Endodermal cell (in vitro differentiated cells): ENCODE results near the gene SIX6. TPM values are rescaled to one million over a fixed set of nuclear protein-coding genes. Genes with fewer than 3 reads are reported as not detected.

ENCODE experiments used
- DNase-seq: peaks from one replicate; pipeline ENCODE4 v3.0.0-alpha.2; 2017
- H3K27ac ChIP-seq: 2 replicates; pipeline ENCODE4 v1.5.1; 2013; ENCODE audit warnings: mild to moderate bottlenecking, low read depth, low read length, moderate library complexity
- H3K27me3 ChIP-seq: 2 replicates; pipeline ENCODE4 v1.6.1; 2013; ENCODE audit warnings: mild to moderate bottlenecking, low read length, moderate library complexity; ENCODE audit not compliant: insufficient read depth, control insufficient read depth, poor library complexity, severe bottlenecking
- H3K36me3 ChIP-seq: 2 replicates; pipeline ENCODE4 v1.7.0; 2013; ENCODE audit warnings: mild to moderate bottlenecking, low read length, moderate library complexity; ENCODE audit not compliant: control insufficient read depth, insufficient read depth
- H3K4me1 ChIP-seq: one replicate; pipeline ENCODE4 v1.7.0; 2013; ENCODE audit warnings: low read length; ENCODE audit not compliant: control insufficient read depth, insufficient read depth
- H3K4me3 ChIP-seq: 2 replicates; pipeline ENCODE4 v1.5.1; 2013; ENCODE audit warnings: mild to moderate bottlenecking, low read length, moderate library complexity
- H3K9ac ChIP-seq: 2 replicates; pipeline ENCODE4 v1.6.1; 2013; ENCODE audit warnings: mild to moderate bottlenecking, low read length, moderate library complexity; ENCODE audit not compliant: poor library complexity, severe bottlenecking; ENCODE audit errors: extremely low read depth
- H3K9me3 ChIP-seq: 2 replicates; pipeline ENCODE4 v1.6.1; 2013; ENCODE audit warnings: mild to moderate bottlenecking, low read length, moderate library complexity; ENCODE audit not compliant: control insufficient read depth
- H3K27ac Mint-ChIP-seq: 2 replicates; pipeline ENCODE4 v1.8.0; 2020; ENCODE audit warnings: mixed read lengths
- H3K27me3 Mint-ChIP-seq: 2 replicates; pipeline ENCODE4 v1.8.0; 2021; ENCODE audit warnings: mild to moderate bottlenecking, mixed read lengths; ENCODE audit not compliant: insufficient read depth
- H3K36me3 Mint-ChIP-seq: 2 replicates; pipeline ENCODE4 v1.8.0; 2020; ENCODE audit warnings: low read depth, mixed read lengths
- H3K4me1 Mint-ChIP-seq: 2 replicates; pipeline ENCODE4 v1.8.0; 2020; ENCODE audit warnings: mixed read lengths
- H3K4me3 Mint-ChIP-seq: 2 replicates; pipeline ENCODE4 v1.8.0; 2020; ENCODE audit warnings: mild to moderate bottlenecking, moderate library complexity, mixed read lengths
- H3K9me3 Mint-ChIP-seq: 2 replicates; pipeline ENCODE4 v1.8.0; 2020; ENCODE audit warnings: mild to moderate bottlenecking, mixed read lengths
- WGBS, 2 experiments: methylation state at CpG; one replicate each; pipeline versions ENCODE4 v1.1.5 to v1.1.7; 2013; ENCODE audit warnings: missing lambda C conversion rate in 2 of 2, mixed read lengths in 1 of 2; ENCODE audit not compliant: insufficient coverage in 1 of 2, insufficient read length in 1 of 2; 5-methylcytosine and 5-hydroxymethylcytosine counted together
- total RNA-seq, 2 donors: library from RNA; stranded (reverse); fragmentation: NEBNext Ultra II Directional in 1 of 2; extraction: Animal tissue kit (Norgen Biotek cat#: 25700) in 1 of 2; gene quantifications; 2 replicates in 1 of 2; 3 replicates in 1 of 2; pipeline ENCODE4 v1.2.1, GENCODE V29; 2021
- TF ChIP-seq, protein P1 (sequence below): fragments of 200-600 bp; sonication (generic); conservative IDR thresholded peaks from 2 replicates; pipeline ENCODE4 v1.5.0; 2021; ENCODE audit warnings: antibody characterized with exemption, mild to moderate bottlenecking

SIX6 gene
- total RNA-seq, 2 donors from 2014 or later: not detected

DNA sequence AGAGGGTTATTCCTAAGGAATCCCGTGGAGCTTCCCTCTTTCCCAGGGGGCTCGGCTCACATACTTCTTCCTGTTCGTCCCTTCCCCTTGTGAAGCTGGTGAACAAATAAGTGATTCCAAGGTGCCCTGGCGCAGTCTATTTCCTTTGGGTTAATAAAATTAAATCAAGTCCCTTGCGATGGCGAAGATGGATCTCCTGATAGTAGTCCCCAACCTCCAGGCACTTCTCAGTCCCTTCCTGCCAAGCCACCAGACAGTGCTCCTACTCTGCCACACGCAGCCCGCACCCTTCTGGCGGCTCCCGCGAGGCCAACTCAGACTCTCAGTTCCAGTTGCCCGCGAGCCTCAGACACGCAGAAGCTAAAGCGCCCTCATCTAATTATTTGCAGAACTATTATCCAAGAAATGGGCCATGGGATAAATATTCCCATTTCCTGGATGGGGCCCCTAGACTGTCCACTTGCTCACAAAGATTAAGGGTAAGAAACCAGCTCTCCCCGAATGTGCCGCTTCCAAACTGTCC, 2.4 kb upstream of the SIX6 start:
- Mint-ChIP-seq H3K4me3 (peak overlapping the region; percentile 33), H3K27ac (no peak overlapping the region), H3K36me3 (no peaks in the 10 kb centered on the region), H3K4me1 (peaks cover 25% of the 10 kb centered on the region), H3K9me3 (no peaks in the 10 kb centered on the region), H3K27me3 (peaks cover 100% of the 10 kb centered on the region)
- Histone ChIP-seq H3K27me3 (peaks cover 98% of the 10 kb centered on the region), H3K9ac (no peak overlapping the region), H3K9me3 (no peaks in the 10 kb centered on the region), H3K36me3 (no peaks in the 10 kb centered on the region), H3K27ac (no peak overlapping the region), H3K4me1 (peaks cover 9% of the 10 kb centered on the region), H3K4me3 (peak overlapping the region; percentile 59)
- peak; percentile 74 for DNase-seq
- TF ChIP-seq, protein P1, sequence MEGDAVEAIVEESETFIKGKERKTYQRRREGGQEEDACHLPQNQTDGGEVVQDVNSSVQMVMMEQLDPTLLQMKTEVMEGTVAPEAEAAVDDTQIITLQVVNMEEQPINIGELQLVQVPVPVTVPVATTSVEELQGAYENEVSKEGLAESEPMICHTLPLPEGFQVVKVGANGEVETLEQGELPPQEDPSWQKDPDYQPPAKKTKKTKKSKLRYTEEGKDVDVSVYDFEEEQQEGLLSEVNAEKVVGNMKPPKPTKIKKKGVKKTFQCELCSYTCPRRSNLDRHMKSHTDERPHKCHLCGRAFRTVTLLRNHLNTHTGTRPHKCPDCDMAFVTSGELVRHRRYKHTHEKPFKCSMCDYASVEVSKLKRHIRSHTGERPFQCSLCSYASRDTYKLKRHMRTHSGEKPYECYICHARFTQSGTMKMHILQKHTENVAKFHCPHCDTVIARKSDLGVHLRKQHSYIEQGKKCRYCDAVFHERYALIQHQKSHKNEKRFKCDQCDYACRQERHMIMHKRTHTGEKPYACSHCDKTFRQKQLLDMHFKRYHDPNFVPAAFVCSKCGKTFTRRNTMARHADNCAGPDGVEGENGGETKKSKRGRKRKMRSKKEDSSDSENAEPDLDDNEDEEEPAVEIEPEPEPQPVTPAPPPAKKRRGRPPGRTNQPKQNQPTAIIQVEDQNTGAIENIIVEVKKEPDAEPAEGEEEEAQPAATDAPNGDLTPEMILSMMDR: no peak
- WGBS, 2 experiments: 2 to 5% methylated on average over 16 to 17 of the region's 17 CpGs

DNA sequence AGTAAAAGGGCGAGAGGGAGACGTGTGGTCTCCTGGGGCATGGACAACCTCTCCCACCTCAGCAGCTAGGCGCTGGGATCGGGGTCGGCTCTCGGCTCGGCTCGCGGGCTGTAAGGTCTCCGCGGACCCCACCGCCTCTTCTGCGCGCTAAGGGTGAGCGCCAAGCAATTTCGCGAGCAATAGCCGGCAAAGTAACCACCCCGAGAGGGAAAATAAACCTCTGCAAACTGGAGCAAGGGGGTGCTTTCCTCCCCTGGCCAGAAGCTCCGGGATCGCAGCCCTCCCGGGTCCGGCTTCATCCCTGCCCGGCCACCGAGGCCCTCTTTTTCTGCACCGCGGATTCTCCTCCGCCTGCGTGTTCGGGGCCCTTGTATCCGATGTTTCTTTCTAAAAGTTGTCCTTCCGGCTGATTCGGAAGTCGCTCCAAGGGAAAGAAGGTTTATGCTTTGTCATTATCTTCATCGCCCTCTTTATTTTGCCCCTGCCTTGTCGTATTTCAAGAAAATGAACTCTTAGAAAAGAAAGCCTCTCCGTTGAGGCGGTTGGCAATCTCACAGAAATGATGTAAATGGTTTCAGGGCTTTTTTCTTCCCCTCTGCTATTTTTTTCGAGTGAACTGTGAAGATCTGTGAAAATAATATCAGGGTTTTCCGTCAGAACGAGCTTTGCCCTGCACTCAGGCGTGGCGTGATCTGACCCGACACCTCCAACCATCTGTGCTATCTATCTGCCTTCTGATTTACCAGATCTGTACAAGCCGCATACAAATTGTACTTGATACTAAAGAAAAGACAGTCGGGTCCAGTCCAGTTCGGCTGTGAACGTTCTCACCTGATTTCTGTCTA, 1.7 kb upstream of the SIX6 start:
- WGBS, 2 experiments: 4 to 6% methylated on average over 31 to 48 of the region's 48 CpGs
- Histone ChIP-seq H3K4me1 (peaks cover 9% of the 10 kb centered on the region), H3K9me3 (no peaks in the 10 kb centered on the region), H3K9ac (no peak overlapping the region), H3K27me3 (peaks cover 100% of the 10 kb centered on the region), H3K4me3 (peak overlapping the region; percentile 59), H3K27ac (no peak overlapping the region), H3K36me3 (no peaks in the 10 kb centered on the region)
- no peaks in the 10 kb centered on the region for H3K9me3 Mint-ChIP-seq
- TF ChIP-seq, protein P1: no peak
- DNase-seq: peak; percentile 65
- peak overlapping the region; percentile 33 for H3K4me3 Mint-ChIP-seq
- no peak overlapping the region for H3K27ac Mint-ChIP-seq
- peaks cover 100% of the 10 kb centered on the region for H3K27me3 Mint-ChIP-seq
- H3K36me3 Mint-ChIP-seq: no peaks in the 10 kb centered on the region
- peaks cover 25% of the 10 kb centered on the region for H3K4me1 Mint-ChIP-seq

DNA sequence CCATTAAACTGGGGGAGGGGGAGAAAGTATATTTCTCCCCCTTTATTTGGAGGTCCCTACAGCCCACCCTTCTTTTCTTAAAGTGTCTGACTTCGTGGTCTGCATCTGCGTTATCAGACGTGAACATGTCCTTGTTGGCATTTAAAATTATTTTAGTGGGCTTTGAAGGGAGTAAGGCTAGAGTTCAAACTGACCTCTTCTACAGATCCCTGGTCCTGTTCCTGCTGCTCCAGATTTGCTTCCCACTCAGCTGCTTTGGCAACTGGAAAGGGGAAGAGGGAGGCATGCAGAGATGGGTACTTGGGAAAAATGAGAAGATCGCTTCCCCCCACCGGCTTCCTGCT, 611 bp upstream of the SIX6 start:
- Mint-ChIP-seq H3K27ac (no peak overlapping the region), H3K4me1 (peaks cover 25% of the 10 kb centered on the region), H3K27me3 (peaks cover 100% of the 10 kb centered on the region), H3K4me3 (peak overlapping the region; percentile 44), H3K9me3 (no peaks in the 10 kb centered on the region), H3K36me3 (no peaks in the 10 kb centered on the region)
- WGBS, 2 experiments: 4% methylated on average over 5 of the region's 5 CpGs; no CpG with 5 or more reads in 1 of the 2 experiments
- Histone ChIP-seq H3K36me3 (no peaks in the 10 kb centered on the region), H3K27me3 (peaks cover 100% of the 10 kb centered on the region), H3K9ac (no peak overlapping the region), H3K27ac (no peak overlapping the region), H3K9me3 (no peaks in the 10 kb centered on the region), H3K4me1 (peaks cover 9% of the 10 kb centered on the region), H3K4me3 (peak overlapping the region; percentile 68)
- TF ChIP-seq, protein P1: peak; percentile 43
- no peak for DNase-seq
